Fibroblast of skin of back (primary cell): ENCODE data around the gene DNAJC19.

Source experiments
- DNase-seq: peaks from one replicate; pipeline ENCODE4 v3.0.0-alpha.2; 2013

The DNAJC19 gene

GRCh38 chr3:180961087-180961486 lies 28.4 kb downstream of the DNAJC19 start:
- DNase-seq = no peak

- no peak for DNase-seq
Measured at GRCh38 chr3:180959691-180960090, 29.8 kb downstream of the DNAJC19 start.

GRCh38 chr3:180947761-180948390 lies 41.7 kb downstream of the DNAJC19 start:
- no peak for DNase-seq

- DNase-seq = no peak
Measured at GRCh38 chr3:180940826-180941225, 48.7 kb downstream of the DNAJC19 start.

- DNase-seq = peak; percentile 4
Measured at GRCh38 chr3:180934638-180935037, 54.9 kb downstream of the DNAJC19 start.
